ENCODE measurements around the gene ARHGAP10. TPM values are rescaled to one million over a fixed set of nuclear protein-coding genes. Genes with fewer than 3 reads are reported as not detected.

Gene ARHGAP10
- total RNA-seq, 1 donor from 2014 or later: 28.0 TPM

GRCh38 chr4:147958057-147958456, 226.2 kb downstream of the ARHGAP10 start:
- Histone ChIP-seq H3K4me1 (ENCODE audit: insufficient read depth, low read length) (no peaks in the 10 kb centered on the region), H3K4me2 (ENCODE audit: low read length) (no peak overlapping the region), H2AFZ (ENCODE audit: low read depth, low read length) (no peak overlapping the region), H3K27ac (ENCODE audit: low read depth, low read length) (no peak overlapping the region), H3K9ac (ENCODE audit: low read length) (no peak overlapping the region), H4K20me1 (ENCODE audit: insufficient read depth, low read length) (peaks cover 8% of the 10 kb centered on the region), H3K79me2 (ENCODE audit: insufficient read depth, low read length) (no peaks in the 10 kb centered on the region), H3K36me3 (ENCODE audit: insufficient read depth, low read length) (no peaks in the 10 kb centered on the region), H3K9me3 (ENCODE audit: insufficient read depth, low read depth, low read length) (no peaks in the 10 kb centered on the region), H3K27me3 (ENCODE audit: insufficient read depth, low read length) (no peaks in the 10 kb centered on the region), H3K4me3 (ENCODE audit: insufficient read depth, low read depth, low read length) (no peak overlapping the region)
- no peak for FAIRE-seq
- peaks cover 4% of the 10 kb centered on the region for H3K4me1 Mint-ChIP-seq (ENCODE audit: low read depth, unreplicated experiment)
- H3K4me3 Mint-ChIP-seq (ENCODE audit: unreplicated experiment): no peak overlapping the region
- H3K27me3 Mint-ChIP-seq (ENCODE audit: low read depth, unreplicated experiment): no peaks in the 10 kb centered on the region
- H3K36me3 Mint-ChIP-seq (ENCODE audit: low read depth, unreplicated experiment): peaks cover 9% of the 10 kb centered on the region
- DNase-seq (ENCODE audit: low read depth): no peak
- TF ChIP-seq EZH2 (IDR thresholded peaks at IDR 0.05; ENCODE audit: insufficient read depth, low read length): no peak
- TF ChIP-seq CTCF (IDR thresholded peaks at IDR 0.05; ENCODE audit: insufficient read depth, low read depth, low read length): no peak
- no peak overlapping the region for H3K27ac Mint-ChIP-seq (ENCODE audit: unreplicated experiment)
- H3K9me3 Mint-ChIP-seq (ENCODE audit: unreplicated experiment): no peaks in the 10 kb centered on the region

GRCh38 chr4:147958489-147959065, 226.7 kb downstream of the ARHGAP10 start:
- Histone ChIP-seq H3K36me3 (ENCODE audit: insufficient read depth, low read length) (no peaks in the 10 kb centered on the region), H3K4me2 (ENCODE audit: low read length) (no peak overlapping the region), H3K9me3 (ENCODE audit: insufficient read depth, low read depth, low read length) (no peaks in the 10 kb centered on the region), H3K27me3 (ENCODE audit: insufficient read depth, low read length) (no peaks in the 10 kb centered on the region), H4K20me1 (ENCODE audit: insufficient read depth, low read length) (peaks cover 8% of the 10 kb centered on the region), H2AFZ (ENCODE audit: low read depth, low read length) (no peak overlapping the region), H3K4me3 (ENCODE audit: insufficient read depth, low read depth, low read length) (no peak overlapping the region), H3K27ac (ENCODE audit: low read depth, low read length) (no peak overlapping the region), H3K9ac (ENCODE audit: low read length) (no peak overlapping the region), H3K4me1 (ENCODE audit: insufficient read depth, low read length) (no peaks in the 10 kb centered on the region), H3K79me2 (ENCODE audit: insufficient read depth, low read length) (no peaks in the 10 kb centered on the region)
- no peaks in the 10 kb centered on the region for H3K9me3 Mint-ChIP-seq (ENCODE audit: unreplicated experiment)
- no peak for TF ChIP-seq CTCF (IDR thresholded peaks at IDR 0.05; ENCODE audit: insufficient read depth, low read depth, low read length)
- TF ChIP-seq EZH2 (IDR thresholded peaks at IDR 0.05; ENCODE audit: insufficient read depth, low read length): no peak
- peaks cover 9% of the 10 kb centered on the region for H3K36me3 Mint-ChIP-seq (ENCODE audit: low read depth, unreplicated experiment)
- FAIRE-seq (peak; percentile 41), DNase-seq (ENCODE audit: low read depth) (no peak)
- H3K4me3 Mint-ChIP-seq (ENCODE audit: unreplicated experiment): no peak overlapping the region
- H3K27ac Mint-ChIP-seq (ENCODE audit: unreplicated experiment): no peak overlapping the region
- H3K27me3 Mint-ChIP-seq (ENCODE audit: low read depth, unreplicated experiment): no peaks in the 10 kb centered on the region
- peaks cover 4% of the 10 kb centered on the region for H3K4me1 Mint-ChIP-seq (ENCODE audit: low read depth, unreplicated experiment)

GRCh38 chr4:147960971-147961370, 229.1 kb downstream of the ARHGAP10 start:
- H3K9ac ChIP-seq (ENCODE audit: low read length): no peak overlapping the region
- H4K20me1 ChIP-seq (ENCODE audit: insufficient read depth, low read length): peaks cover 8% of the 10 kb centered on the region
- no peak overlapping the region for H3K27ac ChIP-seq (ENCODE audit: low read depth, low read length)
- FAIRE-seq: no peak
- no peaks in the 10 kb centered on the region for H3K9me3 ChIP-seq (ENCODE audit: insufficient read depth, low read depth, low read length)
- Mint-ChIP-seq H3K27ac (ENCODE audit: unreplicated experiment) (no peak overlapping the region), H3K4me3 (ENCODE audit: unreplicated experiment) (no peak overlapping the region), H3K27me3 (ENCODE audit: low read depth, unreplicated experiment) (no peaks in the 10 kb centered on the region), H3K9me3 (ENCODE audit: unreplicated experiment) (no peaks in the 10 kb centered on the region), H3K36me3 (ENCODE audit: low read depth, unreplicated experiment) (peaks cover 14% of the 10 kb centered on the region), H3K4me1 (ENCODE audit: low read depth, unreplicated experiment) (peaks cover 6% of the 10 kb centered on the region)
- TF ChIP-seq EZH2 (IDR thresholded peaks at IDR 0.05; ENCODE audit: insufficient read depth, low read length) (no peak), CTCF (IDR thresholded peaks at IDR 0.05; ENCODE audit: insufficient read depth, low read depth, low read length) (no peak)
- H3K4me1 ChIP-seq (ENCODE audit: insufficient read depth, low read length): no peaks in the 10 kb centered on the region
- no peak overlapping the region for H3K4me3 ChIP-seq (ENCODE audit: insufficient read depth, low read depth, low read length)
- peaks cover 1% of the 10 kb centered on the region for H3K36me3 ChIP-seq (ENCODE audit: insufficient read depth, low read length)
- no peak overlapping the region for H2AFZ ChIP-seq (ENCODE audit: low read depth, low read length)
- no peaks in the 10 kb centered on the region for H3K27me3 ChIP-seq (ENCODE audit: insufficient read depth, low read length)
- H3K4me2 ChIP-seq (ENCODE audit: low read length): no peak overlapping the region
- H3K79me2 ChIP-seq (ENCODE audit: insufficient read depth, low read length): no peaks in the 10 kb centered on the region
- no peak for DNase-seq (ENCODE audit: low read depth)

All from astrocyte (in vitro differentiated cells and primary cell).